Measurements from ENCODE around the gene BTBD3. TPM values are rescaled to one million over a fixed set of nuclear protein-coding genes. Genes with fewer than 3 reads are reported as not detected.

BTBD3 gene
- total RNA-seq, 6 donors from 2014 or later: 17.9 to 47.7 (median 25.1) TPM

GRCh38 chr20:11935212-11936154, 17.8 kb downstream of the BTBD3 start:
- no peak overlapping the region for H3K4me3 ChIP-seq
- H3K27ac ChIP-seq: no peak overlapping the region
- H3K9me3 ChIP-seq: no peaks in the 10 kb centered on the region
- WGBS, 2 donors: 81 to 95% methylated on average over 4 to 8 of the region's 8 CpGs
- DNase-seq: no peak
- TF ChIP-seq EP300 (IDR thresholded peaks at IDR 0.05) (no peak), POLR2AphosphoS5 (IDR thresholded peaks at IDR 0.05) (no peak), POLR2A (IDR thresholded peaks at IDR 0.05) (no peak), CTCF (IDR thresholded peaks at IDR 0.05) (no peak)
- no peaks in the 10 kb centered on the region for H3K27me3 ChIP-seq
- no peaks in the 10 kb centered on the region for H3K36me3 ChIP-seq
- H3K4me1 ChIP-seq: no peaks in the 10 kb centered on the region
- no peak for ATAC-seq (ENCODE audit: low FRiP score in 2 of 2)

GRCh38 chr20:11936157-11936556, 18.5 kb downstream of the BTBD3 start:
- H3K4me3 ChIP-seq: no peak overlapping the region
- ATAC-seq (ENCODE audit: low FRiP score in 2 of 2) (no peak), DNase-seq (no peak)
- H3K27me3 ChIP-seq: no peaks in the 10 kb centered on the region
- 69 to 73% methylated on average over 6 of the region's 6 CpGs for WGBS, 2 donors
- H3K4me1 ChIP-seq: no peaks in the 10 kb centered on the region
- no peaks in the 10 kb centered on the region for H3K9me3 ChIP-seq
- TF ChIP-seq POLR2A (IDR thresholded peaks at IDR 0.05): no peak
- TF ChIP-seq EP300 (IDR thresholded peaks at IDR 0.05): no peak
- TF ChIP-seq CTCF (IDR thresholded peaks at IDR 0.05): no peak
- TF ChIP-seq POLR2AphosphoS5 (IDR thresholded peaks at IDR 0.05): no peak
- no peak overlapping the region for H3K27ac ChIP-seq
- H3K36me3 ChIP-seq: no peaks in the 10 kb centered on the region

- TF ChIP-seq EP300 (IDR thresholded peaks at IDR 0.05) (no peak), POLR2AphosphoS5 (IDR thresholded peaks at IDR 0.05) (no peak), CTCF (IDR thresholded peaks at IDR 0.05) (no peak), POLR2A (IDR thresholded peaks at IDR 0.05) (no peak)
- Histone ChIP-seq H3K9me3 (no peaks in the 10 kb centered on the region), H3K36me3 (no peaks in the 10 kb centered on the region), H3K27ac (no peak overlapping the region), H3K4me3 (no peak overlapping the region), H3K27me3 (no peaks in the 10 kb centered on the region), H3K4me1 (no peaks in the 10 kb centered on the region)
- no peak for ATAC-seq (ENCODE audit: low FRiP score in 2 of 2)
- no peak for DNase-seq
These were observed 19.5 kb downstream of the BTBD3 start for GRCh38 chr20:11937230-11937629.

- 87 to 94% methylated on average over 4 of the region's 4 CpGs for WGBS, 2 donors
- no peak for DNase-seq
- Histone ChIP-seq H3K4me1 (no peaks in the 10 kb centered on the region), H3K27ac (no peak overlapping the region), H3K9me3 (no peaks in the 10 kb centered on the region), H3K27me3 (no peaks in the 10 kb centered on the region), H3K4me3 (no peak overlapping the region), H3K36me3 (no peaks in the 10 kb centered on the region)
- TF ChIP-seq EP300 (IDR thresholded peaks at IDR 0.05) (no peak), POLR2AphosphoS5 (IDR thresholded peaks at IDR 0.05) (no peak), CTCF (IDR thresholded peaks at IDR 0.05) (no peak), POLR2A (IDR thresholded peaks at IDR 0.05) (no peak)
- no peak for ATAC-seq (ENCODE audit: low FRiP score in 2 of 2)
These were observed 24.0 kb downstream of the BTBD3 start for GRCh38 chr20:11941593-11942246.
